NCI-H460 (cell line): ENCODE results near the gene DUSP8. TPM values are rescaled to one million over a fixed set of nuclear protein-coding genes. Genes with fewer than 3 reads are reported as not detected.

Source experiments
- DNase-seq: peaks from one replicate; pipeline ENCODE4 v3.0.0-alpha.2; 2016; ENCODE audit warnings: low read depth; ENCODE audit errors: extremely low read depth
- total RNA-seq: library from RNA; depleted of rRNA; stranded (reverse); fragments of >200 nt; shearing (Covaris generic); gene quantifications from 2 replicates; pipeline ENCODE4 v1.2.3, GENCODE V29; 2014

The DUSP8 gene
- total RNA-seq, 1 experiment from 2014 or later = 3.1 TPM

DNA sequence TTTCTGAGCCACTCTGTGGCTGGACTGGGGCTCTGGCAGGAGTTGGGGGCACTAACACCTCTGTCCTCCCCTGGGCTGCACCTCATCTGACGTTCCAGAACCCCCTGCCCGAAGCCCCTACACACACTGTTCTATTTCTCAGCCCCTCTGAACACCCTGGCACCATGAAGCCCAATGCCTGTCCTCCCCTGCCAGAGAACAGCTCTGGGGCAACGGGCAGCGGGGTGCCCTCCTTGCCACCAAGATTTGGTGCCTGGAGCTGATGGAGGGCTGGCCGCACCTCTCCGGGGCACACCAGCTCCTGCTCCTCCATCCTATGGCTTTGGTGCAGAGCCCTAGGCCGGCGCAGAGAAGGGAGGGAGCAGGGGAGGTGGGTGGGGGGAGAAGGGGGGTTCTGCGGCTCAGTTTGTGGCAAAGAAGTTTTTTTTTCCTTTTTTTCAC, 16.3 kb downstream of the DUSP8 start:
- DNase-seq = no peak

DNA sequence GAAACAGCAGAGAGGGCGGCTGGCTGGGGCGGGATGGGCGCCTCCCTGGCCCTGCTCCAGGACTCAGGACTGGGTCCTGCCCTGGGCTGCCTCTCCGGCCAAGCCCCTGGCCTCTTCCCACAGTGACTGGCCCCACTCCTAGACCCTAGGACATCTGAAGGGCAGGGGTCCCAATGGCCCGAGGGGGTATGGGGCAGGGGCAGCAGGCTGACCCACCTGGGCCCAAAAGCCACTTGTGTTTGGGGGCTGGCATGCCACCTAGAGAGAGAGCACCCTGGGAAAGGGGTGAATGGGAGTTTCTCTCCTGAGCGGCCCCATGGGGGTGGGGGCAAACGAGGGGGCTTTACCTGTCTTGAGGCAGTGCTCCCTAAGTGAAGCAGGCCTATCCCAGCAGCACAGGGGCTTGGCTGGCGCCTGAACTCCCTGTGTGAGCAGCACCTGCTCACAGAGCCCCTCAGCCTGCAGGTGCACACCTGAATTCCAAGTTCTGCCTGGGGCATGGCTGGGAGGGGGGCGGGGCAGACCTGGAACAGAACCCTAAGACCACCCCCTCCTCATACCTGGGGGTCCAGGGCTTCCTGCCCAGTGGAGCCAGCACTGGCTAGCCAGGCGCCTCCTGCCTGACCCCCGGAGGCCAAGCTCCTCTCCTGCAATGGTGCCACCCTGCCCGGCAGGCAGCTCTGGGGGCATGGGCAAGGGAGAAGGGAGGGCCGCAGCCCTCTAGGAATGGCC, 16.9 kb downstream of the DUSP8 start:
- DNase-seq = no peak

DNA sequence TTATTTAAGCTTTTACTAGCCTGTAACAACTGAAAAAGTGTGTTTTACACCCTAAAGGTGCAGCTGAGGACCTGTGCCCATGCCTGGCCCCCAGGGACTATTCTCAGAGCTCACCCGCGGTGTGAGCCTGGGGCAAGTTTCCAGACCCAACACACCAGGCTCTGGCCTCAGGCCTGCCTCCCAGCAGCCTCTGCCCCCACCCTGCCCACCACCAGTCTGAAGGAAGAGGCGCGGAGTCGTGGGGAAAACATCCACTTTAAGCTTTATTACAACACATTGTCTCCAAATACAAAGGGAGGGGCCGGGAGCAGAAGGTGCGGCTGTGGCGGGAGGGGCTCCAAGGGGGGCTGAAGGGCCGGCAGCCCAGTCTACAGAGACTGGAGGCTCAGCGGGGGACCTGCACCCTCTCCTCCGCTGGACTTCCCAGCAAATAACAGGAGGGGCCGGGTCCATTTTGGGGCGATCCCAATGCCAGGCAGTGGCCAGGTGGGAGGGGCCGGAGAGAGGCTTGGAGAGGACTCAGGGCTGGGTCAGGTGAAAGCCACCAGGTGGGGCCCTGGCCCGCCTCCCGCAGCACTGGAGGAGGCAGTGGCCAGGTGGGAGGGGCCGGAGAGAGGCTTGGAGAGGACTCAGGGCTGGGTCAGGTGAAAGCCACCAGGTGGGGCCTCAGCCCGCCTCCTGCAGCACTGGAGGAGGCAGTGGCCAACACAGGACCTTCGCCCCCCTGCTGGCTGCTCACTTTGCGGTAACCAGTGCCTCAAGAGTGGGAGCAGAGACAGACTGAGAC, 18.1 kb downstream of the DUSP8 start:
- no peak for DNase-seq

DNA sequence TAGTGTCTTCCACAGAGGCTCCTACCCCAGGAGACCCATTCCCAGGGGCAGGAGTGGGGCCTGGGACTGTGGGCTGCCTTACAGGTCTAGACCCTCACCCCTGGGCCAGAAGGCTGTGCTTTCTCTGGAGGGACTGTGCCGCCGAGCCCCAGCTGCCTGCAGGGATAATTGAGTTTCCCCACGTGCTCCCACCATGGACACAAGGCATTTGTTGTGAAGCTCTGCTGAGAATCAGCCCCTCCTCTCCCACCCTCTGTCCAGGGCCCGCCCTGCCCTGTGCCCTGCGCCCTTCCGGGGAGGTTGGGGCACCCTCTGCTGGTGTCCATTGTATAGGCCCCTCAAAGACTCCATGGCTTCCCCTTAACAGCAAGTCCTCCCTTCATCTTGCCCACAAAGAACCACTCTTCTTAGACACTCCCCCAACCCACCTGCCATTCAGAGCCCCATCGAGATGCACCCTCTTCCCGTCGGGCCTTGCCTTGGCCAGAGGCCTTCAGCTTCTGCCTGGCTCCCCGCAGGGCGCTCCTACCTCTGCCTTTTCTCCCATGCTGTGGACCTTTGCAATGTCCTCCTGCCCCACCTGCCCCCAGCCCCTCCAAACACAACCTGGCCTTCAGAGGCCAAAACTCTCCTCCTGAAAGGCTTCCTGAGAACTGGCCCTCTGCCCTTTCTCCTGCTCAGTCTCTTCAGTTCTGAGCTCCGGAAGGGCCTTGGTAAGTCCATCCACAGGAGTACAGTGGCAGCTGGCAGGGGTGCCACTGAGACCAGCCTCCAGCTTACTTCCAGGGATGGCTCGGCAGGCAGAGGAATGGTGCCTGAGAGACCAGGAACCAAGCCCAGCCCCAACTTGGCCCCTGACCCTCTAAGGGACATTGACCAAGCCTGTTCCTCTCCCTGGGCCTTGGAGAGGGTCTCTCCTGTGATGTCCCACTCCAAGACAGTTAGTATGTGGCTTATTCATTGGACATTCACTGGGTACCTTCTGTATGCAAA, 22.4 kb downstream of the DUSP8 start:
- no peak for DNase-seq

DNA sequence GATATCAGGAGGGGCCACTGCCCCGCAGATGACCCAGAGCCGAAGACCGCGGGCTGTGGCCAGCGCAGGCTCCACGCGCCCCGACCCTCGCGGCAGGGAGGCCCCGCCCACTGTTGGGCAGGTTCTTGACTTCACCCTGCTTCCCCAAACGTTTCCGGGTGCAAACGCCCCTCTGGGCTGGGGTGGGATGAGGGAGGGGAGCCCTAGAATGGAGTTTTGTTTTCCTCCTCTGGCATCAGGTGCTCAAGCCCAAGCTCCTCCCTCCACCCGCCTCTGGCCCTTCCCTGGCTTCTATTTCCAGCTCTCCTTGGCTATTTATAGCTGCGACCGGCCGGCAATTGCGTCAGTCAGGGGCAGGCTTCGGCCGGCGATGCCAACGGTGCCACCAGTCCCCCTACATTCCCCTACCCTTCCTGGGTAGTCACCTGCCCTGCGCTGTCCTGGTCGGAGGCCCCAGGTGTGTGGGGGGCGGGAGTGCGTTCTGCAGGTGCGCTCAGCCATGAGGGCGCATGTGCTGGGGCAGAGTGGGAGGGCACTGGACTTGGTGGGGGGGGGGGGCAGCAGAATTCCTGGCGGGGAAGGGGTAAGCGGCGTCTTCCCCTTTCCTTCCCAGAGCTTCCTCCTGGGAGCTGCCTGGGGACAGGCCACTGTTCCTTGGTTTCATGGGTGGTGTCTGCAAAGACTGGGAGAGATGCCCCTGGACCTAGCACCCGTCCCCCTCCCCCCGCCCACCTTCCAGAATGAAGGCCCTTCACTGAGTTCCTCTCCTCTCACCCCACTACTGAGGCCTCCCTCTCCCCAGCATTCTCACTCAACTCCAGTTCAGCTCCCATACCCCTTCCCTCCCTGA, 23.6 kb downstream of the DUSP8 start:
- DNase-seq = no peak

DNA sequence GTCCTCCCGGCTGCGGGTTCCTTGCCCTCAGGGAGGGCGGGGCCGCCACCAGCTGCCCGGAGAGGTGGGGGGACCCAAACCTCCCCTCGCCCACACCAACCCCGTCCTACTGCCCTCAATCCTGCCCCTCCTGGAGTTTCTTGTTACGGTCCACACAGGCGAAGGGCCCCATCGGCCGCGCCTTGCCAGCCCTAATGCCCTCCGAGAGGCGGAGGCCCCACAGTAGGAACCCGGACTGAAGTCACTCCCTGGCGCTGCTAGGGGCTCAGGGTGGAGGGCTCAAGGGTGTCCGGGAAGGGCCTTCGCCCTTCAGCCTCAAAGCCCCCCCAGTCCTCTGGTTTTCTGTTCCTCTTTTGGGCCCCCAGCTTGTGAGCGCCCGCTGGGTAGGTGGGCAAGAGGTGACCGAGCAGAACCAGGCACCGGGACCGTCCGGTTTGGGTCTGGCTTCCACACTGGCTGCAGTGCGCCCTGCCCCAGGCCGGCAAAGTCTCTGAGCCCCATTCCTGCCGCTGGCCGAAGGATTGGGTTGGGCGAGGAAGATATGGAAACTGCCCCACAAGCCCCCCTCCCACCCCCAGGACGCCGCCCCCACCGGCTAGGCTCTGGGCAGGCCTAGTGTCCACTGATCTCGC, 24.5 kb downstream of the DUSP8 start:
- DNase-seq = no peak

DNA sequence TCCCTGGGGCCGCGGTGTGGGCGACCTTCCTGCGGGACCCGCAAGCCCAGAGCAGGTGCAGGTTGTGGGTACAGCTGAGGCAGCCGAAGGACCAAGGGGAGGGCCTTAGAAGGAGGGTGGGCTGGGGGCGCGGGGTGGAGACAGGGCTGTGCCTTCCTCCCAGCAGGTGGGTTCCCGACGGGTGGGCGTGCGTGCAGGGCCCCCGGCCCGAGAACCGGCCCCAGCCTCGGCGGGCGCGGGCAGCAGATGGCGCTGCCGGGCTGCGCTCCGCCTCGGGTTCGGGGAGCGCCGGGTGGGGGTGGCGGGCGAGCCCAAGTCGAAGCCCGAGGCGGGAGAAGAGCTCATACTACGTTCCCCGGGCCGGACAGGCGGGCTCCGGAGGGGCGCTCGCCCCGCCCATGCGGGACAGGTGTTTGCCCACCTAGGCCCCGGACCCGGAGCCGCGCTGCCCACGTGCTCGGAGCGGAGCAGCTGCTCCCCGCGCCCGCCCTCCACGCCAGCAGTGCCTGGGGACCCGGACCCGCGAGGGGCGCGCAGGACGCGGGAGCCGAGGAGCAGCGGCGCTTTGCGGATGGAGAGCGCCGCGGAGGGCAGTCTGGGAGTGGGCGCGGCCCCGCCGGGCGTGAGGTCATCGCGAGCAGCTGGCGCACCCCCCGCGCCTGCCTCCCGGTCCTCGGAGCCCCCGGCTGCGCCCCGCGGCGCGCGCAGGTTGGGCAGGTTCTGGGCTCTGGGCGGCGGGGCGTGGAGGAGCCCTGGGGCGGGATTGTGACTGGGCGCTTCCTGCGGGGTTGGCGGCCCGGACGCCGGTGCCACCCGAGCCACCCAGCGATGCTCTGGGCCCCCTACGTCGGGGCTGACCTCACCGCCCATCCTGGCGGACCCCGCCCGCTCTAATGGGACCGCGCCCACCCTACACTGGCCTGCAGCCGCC, 25.3 kb downstream of the DUSP8 start:
- no peak for DNase-seq

DNA sequence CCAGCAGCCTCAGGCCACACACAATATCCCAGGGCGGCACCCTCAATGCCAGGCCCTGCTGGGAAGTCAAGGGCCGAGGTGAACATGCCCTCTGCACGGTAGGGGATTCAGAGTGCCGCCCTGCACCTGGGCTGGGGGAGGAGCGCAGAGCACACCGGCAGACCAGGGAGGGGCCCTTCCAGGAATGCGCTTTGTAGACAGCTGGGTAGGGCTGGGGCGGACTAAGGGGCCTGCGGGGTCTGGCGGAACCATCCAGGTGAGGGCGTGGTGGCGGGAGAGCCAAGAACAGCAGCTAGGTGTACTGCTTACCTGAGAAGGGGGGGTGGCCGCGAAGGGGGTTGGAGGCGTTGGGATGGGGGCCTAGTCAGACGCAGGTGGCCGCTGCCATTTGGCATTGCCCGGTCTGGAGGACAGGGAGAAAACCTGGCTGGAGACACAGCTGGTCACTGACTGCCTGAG, 26.0 kb downstream of the DUSP8 start:
- DNase-seq = no peak

DNA sequence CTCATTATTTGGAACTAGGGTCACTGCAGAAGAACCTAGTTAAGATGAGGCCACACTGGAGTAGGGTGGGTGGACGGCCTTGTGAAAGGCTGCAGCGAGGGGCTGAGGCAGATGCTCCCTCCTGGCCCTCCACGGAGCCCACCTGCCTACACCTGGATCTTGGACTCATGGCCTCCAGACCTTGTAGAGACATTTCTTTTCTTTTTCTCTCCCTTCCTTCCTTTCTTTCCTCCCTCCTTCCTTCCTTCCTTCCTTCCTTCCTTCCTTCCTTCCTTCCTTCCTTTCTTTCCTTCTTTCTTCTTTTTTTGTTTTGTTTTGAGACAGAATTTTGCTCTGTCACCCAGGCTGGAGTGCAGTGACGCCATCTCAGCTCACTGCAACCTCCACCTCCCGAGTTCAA, 26.6 kb downstream of the DUSP8 start:
- DNase-seq = no peak

DNA sequence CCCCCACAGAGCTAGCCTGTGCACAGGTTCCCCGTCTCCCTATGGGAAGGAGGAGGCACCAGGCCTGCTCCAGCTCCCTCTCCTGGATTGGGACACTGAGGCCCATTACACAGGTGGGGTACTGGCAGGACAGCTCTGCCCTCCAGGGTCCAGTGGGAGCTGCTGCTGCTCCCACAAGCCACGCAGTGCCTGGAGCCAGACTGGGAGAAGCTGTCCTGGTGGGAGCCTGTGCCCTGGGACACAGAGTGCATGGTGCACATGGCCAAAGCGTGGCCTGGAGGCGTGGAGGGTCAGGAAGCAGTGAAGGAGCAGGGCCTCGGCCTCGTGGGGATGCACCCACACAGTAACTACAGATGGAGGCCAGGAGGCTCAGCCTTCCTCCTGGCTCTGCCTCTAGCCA, 27.5 kb downstream of the DUSP8 start:
- no peak for DNase-seq

DNA sequence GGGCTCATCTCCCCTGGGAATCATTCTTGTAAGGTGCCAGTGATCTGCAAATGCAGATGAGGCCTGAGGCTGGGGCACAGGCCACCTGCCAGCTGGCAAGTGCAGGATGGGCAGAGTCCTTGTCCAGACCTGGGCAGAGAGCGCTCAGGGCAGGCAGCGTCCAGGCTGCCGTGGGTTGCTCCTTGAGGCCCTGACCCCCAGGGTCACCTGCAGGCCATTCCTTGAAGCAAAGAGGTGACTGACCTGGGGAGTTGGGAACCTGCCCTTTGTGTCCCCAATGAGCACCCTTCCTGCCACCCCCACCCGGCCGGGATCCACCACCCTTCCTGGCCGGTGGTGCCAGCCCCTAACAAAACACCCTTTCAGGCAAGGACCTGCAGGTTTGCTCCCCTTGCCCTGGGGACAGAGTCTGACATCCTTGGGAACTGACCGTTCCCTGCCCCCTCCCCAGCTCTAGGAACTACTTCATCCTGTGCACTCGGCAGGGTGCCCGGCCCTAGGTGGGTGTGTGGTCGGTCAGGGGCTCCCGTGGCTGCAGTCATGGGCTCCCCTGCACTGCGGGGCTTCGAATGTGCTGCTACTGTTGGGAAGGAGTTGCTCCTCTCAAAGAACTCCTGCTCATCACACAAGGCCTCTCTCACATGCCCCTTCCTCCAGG, 28.3 kb downstream of the DUSP8 start:
- no peak for DNase-seq

DNA sequence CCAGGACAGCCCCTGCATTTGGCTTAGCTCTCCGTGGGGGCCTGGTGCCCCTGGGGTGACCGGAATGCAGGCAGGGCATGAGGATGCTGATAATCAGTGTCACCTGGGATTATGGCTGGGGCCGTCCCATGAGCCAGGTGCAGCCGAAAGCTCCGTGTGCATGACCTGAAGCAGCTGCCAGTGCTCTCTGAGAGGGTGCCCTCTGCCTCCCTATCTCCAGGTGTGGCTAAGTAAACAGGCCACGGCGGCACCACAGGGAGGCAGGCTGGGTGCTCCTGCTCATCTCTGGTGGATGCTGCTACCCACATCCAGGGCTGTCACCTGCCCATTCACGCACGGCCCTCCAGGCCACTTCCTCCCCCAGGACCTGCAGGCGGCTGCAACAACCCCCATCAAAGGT, 29.8 kb downstream of the DUSP8 start:
- no peak for DNase-seq

DNA sequence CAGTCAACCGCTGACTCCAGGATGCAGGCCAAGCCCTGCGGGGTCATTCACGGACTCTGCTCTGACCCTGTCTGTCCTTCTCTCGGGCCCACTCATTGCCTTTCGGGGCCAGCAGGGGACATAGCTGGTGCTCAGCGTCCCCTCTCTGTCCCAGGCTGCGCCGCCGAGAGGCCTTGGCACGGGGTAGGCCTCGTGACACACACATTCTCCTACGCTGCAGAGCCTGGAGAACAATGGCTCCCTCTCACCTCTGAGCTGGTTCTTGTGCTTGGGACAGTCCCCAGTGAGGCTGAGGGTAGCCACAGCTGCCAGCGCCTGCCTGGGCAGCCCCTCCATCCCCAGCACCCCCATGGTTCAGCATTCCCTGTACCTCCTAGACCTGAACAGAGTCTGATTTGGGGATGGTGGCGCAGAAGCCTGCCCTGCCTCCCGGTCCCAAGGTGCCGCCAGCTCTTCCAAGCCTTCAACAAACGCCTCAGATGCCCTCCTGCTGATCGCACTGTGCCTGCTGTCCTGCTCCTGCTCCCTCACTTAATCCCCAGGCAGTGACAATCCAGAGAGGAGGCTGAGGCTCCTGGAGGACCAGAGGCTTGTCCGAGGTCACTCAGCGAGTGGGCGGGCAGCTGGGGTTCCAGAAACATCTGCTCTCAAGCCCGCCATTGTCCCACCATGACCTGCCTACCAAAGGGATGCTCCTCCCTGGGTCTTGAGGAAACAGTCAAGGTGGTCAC, 30.4 kb downstream of the DUSP8 start:
- no peak for DNase-seq

DNA sequence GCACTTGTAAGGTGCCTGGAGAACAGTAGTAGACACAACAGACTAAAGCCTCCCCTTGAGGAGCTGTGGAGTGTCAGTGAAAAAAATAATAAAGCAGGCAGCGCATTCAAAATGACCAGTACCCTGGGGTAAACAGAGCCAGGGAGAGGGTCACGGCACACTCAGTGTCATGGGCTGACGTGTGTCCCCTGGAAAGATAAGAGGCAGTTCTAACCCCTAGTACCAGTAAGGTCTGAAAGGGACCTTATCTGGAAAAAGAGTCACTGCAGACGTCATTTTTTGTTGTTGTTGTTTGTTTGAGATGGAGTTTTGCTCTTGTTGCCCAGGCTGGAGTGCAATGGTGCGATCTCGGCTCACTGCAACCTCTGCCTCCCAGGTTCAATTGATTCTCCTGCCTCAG, 32.0 kb downstream of the DUSP8 start:
- no peak for DNase-seq

DNA sequence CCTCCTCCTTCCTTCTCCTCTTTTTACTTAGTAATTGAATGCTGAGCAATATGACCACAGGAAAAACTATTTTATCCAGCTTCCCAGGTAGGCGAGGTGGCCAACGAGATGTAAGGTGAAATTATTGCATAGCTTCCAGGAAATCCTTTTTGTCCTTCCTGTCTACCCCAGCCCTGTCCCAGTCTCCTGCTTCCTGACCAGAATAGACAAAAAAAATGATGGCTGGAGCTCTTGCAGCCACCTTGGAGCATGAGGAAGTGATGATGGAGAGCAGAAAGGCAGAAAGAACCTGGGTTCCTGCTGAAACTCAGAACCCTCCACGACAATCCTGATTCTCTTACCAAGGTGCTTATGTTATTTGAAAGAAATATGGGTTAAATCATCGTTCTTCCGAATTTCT, 33.9 kb downstream of the DUSP8 start:
- DNase-seq = no peak

DNA sequence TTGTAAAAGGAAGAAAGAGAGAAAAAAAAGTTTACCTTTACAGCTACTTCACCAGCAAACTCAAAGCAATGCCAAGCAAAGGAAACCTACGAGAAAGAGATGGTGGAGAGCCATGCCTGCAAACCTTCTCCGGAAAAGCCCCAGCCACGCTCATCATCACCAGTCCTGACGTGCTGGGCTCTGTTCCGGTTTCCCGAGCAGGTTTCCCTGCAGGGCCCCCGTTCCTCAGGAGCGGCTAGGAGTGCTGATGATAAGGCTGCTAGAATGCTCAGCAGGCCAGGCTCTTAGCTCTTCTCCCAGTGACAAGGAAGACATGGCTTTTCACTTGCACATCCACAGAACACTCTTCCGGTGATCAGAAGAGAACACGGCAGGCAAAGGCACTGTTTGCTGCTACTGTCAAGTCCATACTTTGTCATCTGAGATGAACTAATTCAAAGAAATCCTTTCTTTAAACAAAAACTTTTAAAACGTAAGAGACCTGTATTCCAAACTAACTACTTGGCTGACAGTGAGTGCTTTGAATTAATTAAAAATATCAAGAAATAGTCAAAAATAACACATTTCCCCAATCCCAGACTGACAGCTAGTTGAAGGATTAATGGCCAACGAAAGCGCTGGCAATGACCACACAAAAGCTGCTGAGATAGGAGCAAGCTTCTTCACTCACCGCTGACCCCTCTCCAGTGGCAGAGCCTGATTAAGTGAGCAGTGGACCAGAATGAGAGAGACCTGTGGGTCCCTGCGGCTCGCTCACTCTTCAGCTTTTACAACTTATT, 35.8 kb downstream of the DUSP8 start:
- no peak for DNase-seq
